ENCODE data around the gene BCAS1. TPM values are rescaled to one million over a fixed set of nuclear protein-coding genes. Genes with fewer than 3 reads are reported as not detected.
A peak's percentile ranks its signal among the peaks of the same experiment; 100 is the strongest.

The BCAS1 gene
- total and polyA plus RNA-seq, 10 of the 15 experiments (the other 5 are each of a cell fraction or from before 2014, with no cell fraction given), result 0.21 to 1.4 (median 0.55) TPM

DNA sequence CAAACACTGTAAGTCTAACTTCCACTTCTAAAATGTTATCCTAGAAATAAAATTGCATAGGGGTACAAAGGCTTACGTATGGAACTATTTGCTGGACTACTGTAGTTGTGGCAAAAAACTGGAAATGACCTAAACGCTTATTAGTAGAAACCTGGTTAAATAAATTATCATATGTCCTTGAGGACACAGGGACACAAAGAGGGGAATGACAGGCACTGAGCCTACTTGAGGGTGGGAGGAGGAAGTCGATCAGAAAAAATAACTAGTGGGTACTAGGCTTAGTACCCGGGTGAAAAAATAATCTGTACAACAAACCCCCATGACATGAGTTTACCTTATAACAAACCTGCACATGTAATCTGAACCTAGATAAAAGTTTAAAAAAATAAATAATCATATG is 28.4 kb downstream of the BCAS1 start:
- in situ Hi-C loops (cut with MboI), result no loop called here
- Histone ChIP-seq H3K27ac (ENCODE audit: control insufficient read depth, insufficient read depth) (no peak overlapping the region), H3K79me2 (ENCODE audit: control insufficient read depth, insufficient read depth, low read length) (no peaks in the 10 kb centered on the region), H3K4me2 (ENCODE audit: control insufficient read depth, insufficient read depth) (no peak overlapping the region), H3K9ac (ENCODE audit: control insufficient read depth, insufficient read depth, low read length) (no peak overlapping the region), H3K27me3 (replicated peaks in 1 of 2; ENCODE audit: control insufficient read depth in 2 of 2, insufficient read depth in 2 of 2, low read length in 1 of 2) (no peaks in the 10 kb centered on the region), H2AFZ (ENCODE audit: control insufficient read depth, low read depth, low read length) (no peak overlapping the region), H3K9me3 (replicated peaks; ENCODE audit: control insufficient read depth, insufficient read depth, low read length) (peaks cover 2% of the 10 kb centered on the region; the same call in 2 of the 3 replicates), H3K4me1 (ENCODE audit: control insufficient read depth, insufficient read depth, low read length) (peaks cover 9% of the 10 kb centered on the region), H3K4me3 (no peak overlapping the region), H4K20me1 (ENCODE audit: control insufficient read depth, insufficient read depth) (no peaks in the 10 kb centered on the region), H3K36me3 (ENCODE audit: control insufficient read depth in 2 of 2, insufficient read depth in 2 of 2, low read length in 1 of 2) (no peaks in the 10 kb centered on the region)
- FAIRE-seq (no peak), DNase-seq (ENCODE audit: low read depth, low spot score) (no peak), ATAC-seq (no peak)
- 86% methylated on average over 4 of the region's 4 CpGs for WGBS (ENCODE audit: insufficient coverage, insufficient replicate concordance, low lambda C conversion rate, missing lambda C conversion rate)
- TF ChIP-seq ESRRA (IDR thresholded peaks at IDR 0.05; ENCODE audit: low read length), result no peak
- 0 out of 4 replicates have a peak, but pooled peaks of 1 of the 2 experiments have one; percentile 63 for TF ChIP-seq ETV6 (conservative IDR thresholded peaks at IDR 0.05 in 1 of 2, IDR thresholded peaks at IDR 0.05 in 1 of 2; ENCODE audit: borderline replicate concordance in 1 of 2, low read depth in 1 of 2)
- TF ChIP-seq NFXL1 (IDR thresholded peaks at IDR 0.05; ENCODE audit: borderline replicate concordance), result peak; percentile 78; the same call in 1 of the 2 replicates
- no peak for TF ChIP-seq HDGF (IDR thresholded peaks at IDR 0.05)
- intact Hi-C loops (cut with micrococcal nuclease; ENCODE audit: unreplicated experiment), result no loop called here
- SMC1A ChIA-PET (ENCODE audit: uncharacterized antibody, unreplicated experiment), result interaction anchor here (0.6 to 0.9 kb wide), 3 partner anchors 13 to 53 kb away, joined by 3 read pairs; no protein-coding TSS in a partner anchor
- CTCF ChIA-PET, result interaction anchor here (1.2 to 2.8 kb wide), 2 partner anchors 21 to 57 kb away, joined by 3 to 15 read pairs; no protein-coding TSS in a partner anchor
- RAD21 ChIA-PET (ENCODE audit: unreplicated experiment), result no interaction called here
- BruUV-seq (replicated peaks), result no TSS peak
- POLR2A ChIA-PET, result no interaction called here

DNA sequence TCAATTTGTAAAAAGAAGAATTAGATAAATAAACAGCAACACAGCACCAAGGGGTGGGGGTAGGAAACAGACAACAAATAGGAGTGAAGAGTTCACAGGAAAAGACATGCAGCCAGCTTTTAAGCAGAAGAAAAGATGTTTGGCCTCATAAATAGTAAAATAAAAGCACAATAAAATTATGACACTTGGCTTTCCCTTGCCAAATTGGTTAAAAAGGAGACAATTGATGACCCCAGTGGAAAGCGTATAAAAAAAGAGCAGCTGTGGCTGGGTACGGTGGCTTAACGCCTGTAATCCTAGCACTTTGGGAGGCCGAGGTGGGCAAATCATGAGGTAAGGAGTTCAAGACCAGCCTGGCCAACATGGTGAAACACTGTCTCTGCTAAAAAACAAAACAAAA is 29.1 kb downstream of the BCAS1 start:
- BruUV-seq (replicated peaks), result no TSS peak
- no peak for FAIRE-seq
- H3K27me3 ChIP-seq (replicated peaks in 1 of 2; ENCODE audit: control insufficient read depth in 2 of 2, insufficient read depth in 2 of 2, low read length in 1 of 2), result no peaks in the 10 kb centered on the region
- ChIA-PET POLR2A (no interaction called here), RAD21 (ENCODE audit: unreplicated experiment) (no interaction called here), SMC1A (ENCODE audit: uncharacterized antibody, unreplicated experiment) (interaction anchor here (0.6 to 0.9 kb wide), 3 partner anchors 12 to 54 kb away, joined by 3 read pairs; no protein-coding TSS in a partner anchor), CTCF (interaction anchor here (1.2 to 2.8 kb wide), 2 partner anchors 21 to 58 kb away, joined by 3 to 15 read pairs; no protein-coding TSS in a partner anchor)
- no peaks in the 10 kb centered on the region for H4K20me1 ChIP-seq (ENCODE audit: control insufficient read depth, insufficient read depth)
- ATAC-seq, result no peak
- no peaks in the 10 kb centered on the region for H3K79me2 ChIP-seq (ENCODE audit: control insufficient read depth, insufficient read depth, low read length)
- peaks cover 9% of the 10 kb centered on the region for H3K4me1 ChIP-seq (ENCODE audit: control insufficient read depth, insufficient read depth, low read length)
- no peak overlapping the region for H3K9ac ChIP-seq (ENCODE audit: control insufficient read depth, insufficient read depth, low read length)
- in situ Hi-C loops (cut with MboI) (no loop called here), intact Hi-C loops (cut with micrococcal nuclease; ENCODE audit: unreplicated experiment) (loop anchor here (1.0 kb wide), 1 partner anchor 11 kb away; no protein-coding TSS in a partner anchor)
- no peak overlapping the region for H2AFZ ChIP-seq (ENCODE audit: control insufficient read depth, low read depth, low read length)
- DNase-seq (ENCODE audit: low read depth, low spot score), result no peak
- TF ChIP-seq, protein P1, sequence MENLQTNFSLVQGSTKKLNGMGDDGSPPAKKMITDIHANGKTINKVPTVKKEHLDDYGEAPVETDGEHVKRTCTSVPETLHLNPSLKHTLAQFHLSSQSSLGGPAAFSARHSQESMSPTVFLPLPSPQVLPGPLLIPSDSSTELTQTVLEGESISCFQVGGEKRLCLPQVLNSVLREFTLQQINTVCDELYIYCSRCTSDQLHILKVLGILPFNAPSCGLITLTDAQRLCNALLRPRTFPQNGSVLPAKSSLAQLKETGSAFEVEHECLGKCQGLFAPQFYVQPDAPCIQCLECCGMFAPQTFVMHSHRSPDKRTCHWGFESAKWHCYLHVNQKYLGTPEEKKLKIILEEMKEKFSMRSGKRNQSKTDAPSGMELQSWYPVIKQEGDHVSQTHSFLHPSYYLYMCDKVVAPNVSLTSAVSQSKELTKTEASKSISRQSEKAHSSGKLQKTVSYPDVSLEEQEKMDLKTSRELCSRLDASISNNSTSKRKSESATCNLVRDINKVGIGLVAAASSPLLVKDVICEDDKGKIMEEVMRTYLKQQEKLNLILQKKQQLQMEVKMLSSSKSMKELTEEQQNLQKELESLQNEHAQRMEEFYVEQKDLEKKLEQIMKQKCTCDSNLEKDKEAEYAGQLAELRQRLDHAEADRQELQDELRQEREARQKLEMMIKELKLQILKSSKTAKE (IDR thresholded peaks at IDR 0.05; ENCODE audit: low read depth, poor library complexity, severe bottlenecking), result no peak
- peak; percentile 37; the same call in 1 of the 2 replicates for TF ChIP-seq NFXL1 (IDR thresholded peaks at IDR 0.05; ENCODE audit: borderline replicate concordance)
- TF ChIP-seq ETV6 (conservative IDR thresholded peaks at IDR 0.05 in 1 of 2, IDR thresholded peaks at IDR 0.05 in 1 of 2; ENCODE audit: borderline replicate concordance in 1 of 2, low read depth in 1 of 2), result peak in 1 of 2 experiments; percentile 95; a peak in 1 of 4 replicates
- no peak overlapping the region for H3K4me3 ChIP-seq
- no peaks in the 10 kb centered on the region for H3K36me3 ChIP-seq (ENCODE audit: control insufficient read depth in 2 of 2, insufficient read depth in 2 of 2, low read length in 1 of 2)
- no peak overlapping the region for H3K27ac ChIP-seq (ENCODE audit: control insufficient read depth, insufficient read depth)
- WGBS (ENCODE audit: insufficient coverage, insufficient replicate concordance, low lambda C conversion rate, missing lambda C conversion rate), result 96% methylated on average over 4 of the region's 4 CpGs
- H3K4me2 ChIP-seq (ENCODE audit: control insufficient read depth, insufficient read depth), result no peak overlapping the region
- no peaks in the 10 kb centered on the region for H3K9me3 ChIP-seq (replicated peaks; ENCODE audit: control insufficient read depth, insufficient read depth, low read length)
